Measurements from ENCODE around the gene USH1G. TPM values are rescaled to one million over a fixed set of nuclear protein-coding genes. Genes with fewer than 3 reads are reported as not detected.
A peak's percentile ranks its signal among the peaks of the same experiment; 100 is the strongest.

The USH1G gene
- total RNA-seq, 1 donor from 2014 or later: 0.21 TPM

- Histone ChIP-seq H3K27ac (no peak overlapping the region), H3K4me3 (no peak overlapping the region), H3K36me3 (peaks cover 4% of the 10 kb centered on the region), H3K9me3 (no peaks in the 10 kb centered on the region), H3K4me1 (no peaks in the 10 kb centered on the region), H3K27me3 (ENCODE audit: low read depth) (peaks cover 5% of the 10 kb centered on the region)
- no peak for TF ChIP-seq CTCF (IDR thresholded peaks at IDR 0.05)
- ATAC-seq (no peak), DNase-seq (no peak)
- intact Hi-C loops (cut with DNase I): no loop called here
These were observed 31.8 kb upstream of the USH1G start for GRCh38 chr17:74954665-74955421.

- no peak overlapping the region for H3K27ac ChIP-seq
- H3K4me1 ChIP-seq: no peaks in the 10 kb centered on the region
- TF ChIP-seq CTCF (IDR thresholded peaks at IDR 0.05): no peak
- H3K27me3 ChIP-seq (ENCODE audit: low read depth): peaks cover 5% of the 10 kb centered on the region
- H3K9me3 ChIP-seq: no peaks in the 10 kb centered on the region
- ATAC-seq: no peak
- no peak for DNase-seq
- no peak overlapping the region for H3K4me3 ChIP-seq
- intact Hi-C loops (cut with DNase I): no loop called here
- peaks cover 4% of the 10 kb centered on the region for H3K36me3 ChIP-seq
These were observed 31.1 kb upstream of the USH1G start for GRCh38 chr17:74954115-74954514.

- intact Hi-C loops (cut with DNase I): no loop called here
- no peaks in the 10 kb centered on the region for H3K9me3 ChIP-seq
- peaks cover 4% of the 10 kb centered on the region for H3K36me3 ChIP-seq
- no peaks in the 10 kb centered on the region for H3K4me1 ChIP-seq
- ATAC-seq (no peak), DNase-seq (no peak)
- no peak overlapping the region for H3K27ac ChIP-seq
- no peak for TF ChIP-seq CTCF (IDR thresholded peaks at IDR 0.05)
- no peak overlapping the region for H3K4me3 ChIP-seq
- H3K27me3 ChIP-seq (ENCODE audit: low read depth): peaks cover 5% of the 10 kb centered on the region
These were observed 30.2 kb upstream of the USH1G start for GRCh38 chr17:74953134-74953687.

GRCh38 chr17:74952431-74953133 lies 29.5 kb upstream of the USH1G start:
- TF ChIP-seq CTCF (IDR thresholded peaks at IDR 0.05): no peak
- ATAC-seq (no peak), DNase-seq (no peak)
- H3K27ac ChIP-seq: no peak overlapping the region
- peaks cover 4% of the 10 kb centered on the region for H3K36me3 ChIP-seq
- H3K4me3 ChIP-seq: no peak overlapping the region
- H3K4me1 ChIP-seq: no peaks in the 10 kb centered on the region
- peaks cover 5% of the 10 kb centered on the region for H3K27me3 ChIP-seq (ENCODE audit: low read depth)
- H3K9me3 ChIP-seq: no peaks in the 10 kb centered on the region
- intact Hi-C loops (cut with DNase I): no loop called here

- intact Hi-C loops (cut with DNase I): no loop called here
- Histone ChIP-seq H3K36me3 (peaks cover 4% of the 10 kb centered on the region), H3K9me3 (no peaks in the 10 kb centered on the region), H3K4me3 (no peak overlapping the region), H3K4me1 (no peaks in the 10 kb centered on the region), H3K27ac (no peak overlapping the region), H3K27me3 (ENCODE audit: low read depth) (peaks cover 5% of the 10 kb centered on the region)
- TF ChIP-seq CTCF (IDR thresholded peaks at IDR 0.05): no peak
- DNase-seq: no peak
- peak in 1 of 2 donors; percentile 4 for ATAC-seq
These were observed 28.8 kb upstream of the USH1G start for GRCh38 chr17:74951680-74952421.
